K562 (cell line): ENCODE measurements around the gene ERC2. TPM values are rescaled to one million over a fixed set of nuclear protein-coding genes. Genes with fewer than 3 reads are reported as not detected.

Source experiments
- ATAC-seq: fragments of 200-7000 bp; cut with Tn5 transposase; 3 replicates; pipeline ENCODE4 v1.9.1; 2020; ENCODE audit warnings: moderate library complexity
- BruUV-seq: library from RNA; stranded (reverse); fragments of 400-500 nt; replicated peaks from 2 replicates; lab custom pipeline; 2021; lab: Mats Ljungman, UMichigan
- CTCF ChIA-PET: fragments of 300-600 bp; formaldehyde crosslinking; extraction: SDS; loops from one replicate; lab custom pipeline; 2021; ENCODE audit warnings: low intra/inter-chr PET ratio; lab: Yijun Ruan, JAX
- POLR2A ChIA-PET: fragments of 300-600, 350-650 bp; sonication (Branson Sonifier 250); formaldehyde crosslinking; extraction: SDS; loops from one replicate; lab custom pipeline; 2021; ENCODE audit warnings: antibody characterized with exemption, inconsistent platforms; lab: Yijun Ruan, JAX
- DNase-seq, 4 experiments: peaks; one replicate each; pipeline versions ENCODE4 v3.0.0 to v3.0.0-alpha.2; 2011 to 2018; ENCODE audit warnings: low spot score in 3 of 4, mixed read lengths in 3 of 4; ENCODE audit errors: extremely low read depth in 1 of 4
- FAIRE-seq: peaks from 2 replicates; lab custom pipeline; 2011; peaks lifted over from hg19 to GRCh38; lab: Jason Lieb, UNC
- H2AFZ ChIP-seq: 2 replicates; pipeline ENCODE4 v1.6.0; 2011; ENCODE audit warnings: low read depth, low read length, control low read depth, inconsistent platforms
- H3K27ac ChIP-seq: fragments of 200-600 bp; 3 replicates; pipeline ENCODE4 v1.8.0; 2011; ENCODE audit warnings: low read depth, mild to moderate bottlenecking, control low read depth, inconsistent platforms, low read length, moderate library complexity, mixed read lengths; ENCODE audit errors: extremely low read depth
- H3K27me3 ChIP-seq, 2 experiments: fragments of 300-600 bp in 1 of 2; 2 replicates in 1 of 2; 3 replicates in 1 of 2; pipeline versions ENCODE4 v1.6.0 to v1.8.0; 2011; ENCODE audit warnings: inconsistent platforms in 2 of 2, low read length in 2 of 2, mild to moderate bottlenecking in 1 of 2, mixed read lengths in 1 of 2, moderate library complexity in 1 of 2; ENCODE audit not compliant: control insufficient read depth in 2 of 2, insufficient read depth in 2 of 2
- H3K36me3 ChIP-seq: fragments of 300-600 bp; 3 replicates; pipeline ENCODE4 v1.8.0; 2011; ENCODE audit warnings: mild to moderate bottlenecking, low read length, inconsistent platforms; ENCODE audit not compliant: control insufficient read depth, insufficient read depth
- H3K4me1 ChIP-seq, 2 experiments: fragments of 200-600 bp in 1 of 2; replicated peaks in 1 of 2; 2 replicates in 1 of 2; 3 replicates in 1 of 2; pipeline versions ENCODE4 v1.5.1 to v1.8.0; 2011; ENCODE audit warnings: inconsistent platforms in 2 of 2, low read length in 2 of 2, mild to moderate bottlenecking in 1 of 2, mixed read lengths in 1 of 2, moderate library complexity in 1 of 2; ENCODE audit not compliant: control insufficient read depth in 2 of 2, insufficient read depth in 2 of 2
- H3K4me2 ChIP-seq: 2 replicates; pipeline ENCODE4 v1.6.1; 2011; ENCODE audit warnings: low read length, control low read depth, inconsistent platforms, mixed read lengths; ENCODE audit not compliant: insufficient read depth
- H3K4me3 ChIP-seq: fragments of 200-600 bp; sonication (generic), shearing (Covaris generic); 2 replicates; pipeline ENCODE4 v1.5.1; 2016; ENCODE audit warnings: control low read depth, inconsistent platforms
- H3K79me2 ChIP-seq: fragments of 200-600 bp; 3 replicates; pipeline ENCODE4 v1.8.0; 2011; ENCODE audit warnings: low read length, inconsistent platforms; ENCODE audit not compliant: control insufficient read depth, insufficient read depth
- H3K9ac ChIP-seq, 2 experiments: 2 replicates each; pipeline versions ENCODE4 v1.6.0 to v1.6.1; 2011; ENCODE audit warnings: low read depth in 2 of 2, low read length in 2 of 2, control low read depth in 1 of 2, inconsistent platforms in 1 of 2, mild to moderate bottlenecking in 1 of 2, mixed read lengths in 1 of 2; ENCODE audit not compliant: insufficient read depth in 1 of 2
- H3K9me1 ChIP-seq: one replicate; pipeline ENCODE4 v1.6.0; 2011; ENCODE audit warnings: inconsistent platforms, mild to moderate bottlenecking, low read length, moderate library complexity; ENCODE audit not compliant: control insufficient read depth, insufficient read depth
- H3K9me3 ChIP-seq: replicated peaks from 2 replicates; pipeline ENCODE4 v1.5.1; 2011; ENCODE audit warnings: low read depth, low read length, inconsistent platforms; ENCODE audit not compliant: control insufficient read depth, insufficient read depth
- H4K20me1 ChIP-seq: replicated peaks from 2 replicates; pipeline ENCODE4 v1.6.1; 2011; ENCODE audit warnings: low read length, inconsistent platforms, mixed read lengths; ENCODE audit not compliant: control insufficient read depth, insufficient read depth
- ATF1 ChIP-seq, 2 experiments: fragments of 450-650 bp in 1 of 2; IDR thresholded peaks; 2 replicates each; pipeline ENCODE4 v1.6.1; 2016; ENCODE audit warnings: missing compliant biosample characterization in 1 of 2, missing genetic modification characterization in 1 of 2
- ATF2 ChIP-seq: sonication (generic); formaldehyde crosslinking; IDR thresholded peaks from 2 replicates; pipeline ENCODE4 v1.8.1; 2022; ENCODE audit warnings: missing genetic modification reagents
- CXXC5 ChIP-seq: fragments of 250-450 bp; sonication (Bioruptor Pico); IDR thresholded peaks from 2 replicates; pipeline ENCODE4 v1.8.0; 2022; ENCODE audit warnings: inconsistent platforms, mild to moderate bottlenecking, moderate library complexity
- ELK1 ChIP-seq: sonication (generic); formaldehyde crosslinking; IDR thresholded peaks from 2 replicates; pipeline ENCODE4 v1.8.1; 2022; ENCODE audit warnings: missing genetic modification reagents
- KDM1A ChIP-seq, 2 experiments: fragments of 450-650 bp; IDR thresholded peaks; 2 replicates each; pipeline ENCODE4 v1.6.1; 2016; ENCODE audit warnings: mild to moderate bottlenecking in 2 of 2
- TBL1XR1 ChIP-seq, 2 experiments: IDR thresholded peaks; 2 replicates each; pipeline ENCODE4 v1.6.1; 2012; ENCODE audit warnings: improper control_type of control experiment in 2 of 2, low read length in 2 of 2, mild to moderate bottlenecking in 1 of 2
- VEZF1 ChIP-seq: fragments of 200-800 bp; sonication (Bioruptor generic); IDR thresholded peaks from 2 replicates; pipeline ENCODE4 v1.6.1; 2017; ENCODE audit warnings: missing genetic modification characterization, missing compliant biosample characterization
- ZNF395 ChIP-seq: fragments of 200-800 bp; sonication (Bioruptor generic); IDR thresholded peaks from 2 replicates; pipeline ENCODE4 v1.6.1; 2017; ENCODE audit warnings: missing genetic modification characterization, missing compliant biosample characterization
- ZNF408 ChIP-seq: fragments of 250-450 bp; sonication (Bioruptor Pico); IDR thresholded peaks from 2 replicates; pipeline ENCODE4 v1.4.0; 2020; ENCODE audit warnings: low read depth, mild to moderate bottlenecking, moderate library complexity
- ZNF583 ChIP-seq: fragments of 250-450 bp; sonication (Bioruptor Pico); IDR thresholded peaks from 2 replicates; pipeline ENCODE4 v1.4.0; 2020
- WGBS: fragments of 100-300 bp; shearing (Covaris generic); methylation state at CpG from one replicate; pipeline ENCODE4 v1.1.6; 2016; ENCODE audit warnings: low coverage, mixed read lengths; ENCODE audit not compliant: insufficient coverage; ENCODE audit errors: missing lambda C conversion rate; 5-methylcytosine and 5-hydroxymethylcytosine counted together
- in situ Hi-C: fragments of 300-500 bp; cut with MboI; formaldehyde crosslinking; loops from 4 replicates; pipeline ENCODE4 v1.15.0; 2018; ENCODE audit warnings: inconsistent platforms, mixed read lengths
- intact Hi-C: fragments of 100-400 bp; cut with micrococcal nuclease; formaldehyde crosslinking; loops from 2 replicates; pipeline ENCODE4 v1.14.2; 2022
- polyA plus RNA-seq, 8 experiments: library from polyadenylated mRNA; depleted of rRNA in 4 of 8; stranded (reverse) in 5 of 8; unstranded in 3 of 8; fragments of >200 nt; fragmentation: Nextera tagmentation in 2 of 8; fragmentation: Illumina TruSeq in 1 of 8; extraction: Ambion mirVana in 2 of 8; extraction: Trizol in 1 of 8; gene quantifications; 2 replicates each; pipeline versions ENCODE4 v1.2.1 to v1.2.3, GENCODE V29; 2011 to 2014; ENCODE audit warnings: inconsistent platforms in 1 of 8, missing spikeins in 1 of 8
- total RNA-seq, 7 experiments: library from RNA; depleted of rRNA in 6 of 7; stranded (reverse); fragments of >200 nt in 6 of 7; fragmentation: Illumina TruSeq in 2 of 7; extraction: Trizol in 2 of 7; gene quantifications; 2 replicates each; pipeline versions ENCODE4 v1.2.1 to v1.2.3, GENCODE V29; 2011 to 2021; ENCODE audit warnings: low replicate concordance in 1 of 7
- TF ChIP-seq, protein P1 (sequence below): sonication (generic); formaldehyde crosslinking; IDR thresholded peaks from 2 replicates; pipeline ENCODE4 v1.8.1; 2023; ENCODE audit warnings: mild to moderate bottlenecking, missing genetic modification reagents
- TF ChIP-seq, protein P2 (sequence below), 2 experiments: fragments of 450-650 bp in 1 of 2; sonication (generic) in 1 of 2; formaldehyde crosslinking in 1 of 2; IDR thresholded peaks in 1 of 2; conservative IDR thresholded peaks in 1 of 2; 2 replicates each; pipeline versions ENCODE4 v1.6.1 to v1.8.1; 2016 to 2023; ENCODE audit warnings: mild to moderate bottlenecking in 2 of 2, moderate library complexity in 2 of 2, inconsistent platforms in 1 of 2, missing genetic modification reagents in 1 of 2

ERC2 gene
- total and polyA plus RNA-seq, 9 of the 15 experiments (the other 6 are each of a cell fraction or from before 2014, with no cell fraction given), result 0.04 to 0.18 (median 0.07) TPM; not detected in 2

DNA sequence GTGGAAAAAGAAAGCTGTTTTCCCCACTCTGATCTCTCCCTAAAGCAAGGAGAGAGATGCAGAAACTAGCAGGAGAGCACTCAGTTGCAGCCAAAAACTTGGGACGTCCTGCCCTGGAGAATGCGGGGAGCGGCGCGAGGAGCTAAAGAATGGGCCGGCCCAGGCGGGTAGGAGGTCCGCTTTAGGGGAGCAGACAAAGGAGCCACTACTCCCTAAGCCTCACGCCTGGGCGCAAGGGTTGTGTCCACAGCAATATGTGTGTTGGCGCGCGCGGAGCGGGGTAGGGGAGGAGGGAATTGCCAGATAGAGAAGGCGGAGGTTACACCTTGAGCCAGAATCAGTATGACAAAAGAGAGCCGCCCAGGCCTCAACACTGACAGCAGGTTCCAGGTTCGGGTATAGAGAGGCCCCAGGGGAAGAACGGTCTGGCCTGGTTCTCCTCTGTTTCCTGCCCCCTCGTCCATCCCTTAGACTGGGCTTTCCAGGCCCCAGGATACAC lies 984.0 kb downstream of the ERC2 start:
- Histone ChIP-seq H3K36me3 (no peaks in the 10 kb centered on the region), H2AFZ (no peak overlapping the region), H3K9ac (no peak overlapping the region), H3K79me2 (no peaks in the 10 kb centered on the region), H3K9me3 (no peaks in the 10 kb centered on the region), H4K20me1 (no peaks in the 10 kb centered on the region), H3K4me3 (no peak overlapping the region), H3K9me1 (no peaks in the 10 kb centered on the region), H3K4me1 (peaks cover 0 to 3% of the 10 kb centered on the region in 2 experiments; a peak in 1 of 5 replicates), H3K27ac (no peak overlapping the region), H3K4me2 (no peak overlapping the region), H3K27me3 (peaks cover 2 to 47% of the 10 kb centered on the region in 2 experiments; a peak in 3 of 5 replicates)
- FAIRE-seq, result no peak
- in situ Hi-C loops, result no loop called here
- no TSS peak for BruUV-seq
- intact Hi-C loops, result loop anchor here (10.0 kb wide), 1 partner anchor 261 kb away; no protein-coding TSS in a partner anchor
- CTCF ChIA-PET, result no interaction called here
- no peak for ATAC-seq
- 6% methylated on average over 6 of the region's 20 CpGs for WGBS
- POLR2A ChIA-PET, result no interaction called here
- DNase-seq, result no peak
- TF ChIP-seq VEZF1 (CRISPR knock-in tag), result no peak
- no peak for TF ChIP-seq ZNF583 (CRISPR knock-in tag)
- no peak for TF ChIP-seq KDM1A (IDR thresholded peaks at IDR 0.05)
- no peak for TF ChIP-seq CXXC5 (CRISPR knock-in tag)
- TF ChIP-seq, protein P1, sequence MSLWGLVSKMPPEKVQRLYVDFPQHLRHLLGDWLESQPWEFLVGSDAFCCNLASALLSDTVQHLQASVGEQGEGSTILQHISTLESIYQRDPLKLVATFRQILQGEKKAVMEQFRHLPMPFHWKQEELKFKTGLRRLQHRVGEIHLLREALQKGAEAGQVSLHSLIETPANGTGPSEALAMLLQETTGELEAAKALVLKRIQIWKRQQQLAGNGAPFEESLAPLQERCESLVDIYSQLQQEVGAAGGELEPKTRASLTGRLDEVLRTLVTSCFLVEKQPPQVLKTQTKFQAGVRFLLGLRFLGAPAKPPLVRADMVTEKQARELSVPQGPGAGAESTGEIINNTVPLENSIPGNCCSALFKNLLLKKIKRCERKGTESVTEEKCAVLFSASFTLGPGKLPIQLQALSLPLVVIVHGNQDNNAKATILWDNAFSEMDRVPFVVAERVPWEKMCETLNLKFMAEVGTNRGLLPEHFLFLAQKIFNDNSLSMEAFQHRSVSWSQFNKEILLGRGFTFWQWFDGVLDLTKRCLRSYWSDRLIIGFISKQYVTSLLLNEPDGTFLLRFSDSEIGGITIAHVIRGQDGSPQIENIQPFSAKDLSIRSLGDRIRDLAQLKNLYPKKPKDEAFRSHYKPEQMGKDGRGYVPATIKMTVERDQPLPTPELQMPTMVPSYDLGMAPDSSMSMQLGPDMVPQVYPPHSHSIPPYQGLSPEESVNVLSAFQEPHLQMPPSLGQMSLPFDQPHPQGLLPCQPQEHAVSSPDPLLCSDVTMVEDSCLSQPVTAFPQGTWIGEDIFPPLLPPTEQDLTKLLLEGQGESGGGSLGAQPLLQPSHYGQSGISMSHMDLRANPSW, result no peak
- no peak for TF ChIP-seq ELK1 (CRISPR knock-in tag)
- TF ChIP-seq ATF2, result no peak
- TF ChIP-seq ZNF408 (CRISPR knock-in tag), result no peak
- TF ChIP-seq TBL1XR1 (IDR thresholded peaks at IDR 0.05; ENCODE audit: low read length in 2 of 2), result no peak
- TF ChIP-seq ATF1 (CRISPR knock-in tag; IDR thresholded peaks at IDR 0.05), result no peak
- no peak for TF ChIP-seq ATF1 (tag; IDR thresholded peaks at IDR 0.05)
- TF ChIP-seq, protein P2, sequence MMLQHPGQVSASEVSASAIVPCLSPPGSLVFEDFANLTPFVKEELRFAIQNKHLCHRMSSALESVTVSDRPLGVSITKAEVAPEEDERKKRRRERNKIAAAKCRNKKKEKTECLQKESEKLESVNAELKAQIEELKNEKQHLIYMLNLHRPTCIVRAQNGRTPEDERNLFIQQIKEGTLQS (IDR thresholded peaks at IDR 0.05), result no peak
- TF ChIP-seq, protein P2 (CRISPR knock-in tag; conservative IDR thresholded peaks at IDR 0.05), result no peak
- TF ChIP-seq ZNF395, result no peak
